Measurements from ENCODE around the gene STAB2.

STAB2 gene

DNA sequence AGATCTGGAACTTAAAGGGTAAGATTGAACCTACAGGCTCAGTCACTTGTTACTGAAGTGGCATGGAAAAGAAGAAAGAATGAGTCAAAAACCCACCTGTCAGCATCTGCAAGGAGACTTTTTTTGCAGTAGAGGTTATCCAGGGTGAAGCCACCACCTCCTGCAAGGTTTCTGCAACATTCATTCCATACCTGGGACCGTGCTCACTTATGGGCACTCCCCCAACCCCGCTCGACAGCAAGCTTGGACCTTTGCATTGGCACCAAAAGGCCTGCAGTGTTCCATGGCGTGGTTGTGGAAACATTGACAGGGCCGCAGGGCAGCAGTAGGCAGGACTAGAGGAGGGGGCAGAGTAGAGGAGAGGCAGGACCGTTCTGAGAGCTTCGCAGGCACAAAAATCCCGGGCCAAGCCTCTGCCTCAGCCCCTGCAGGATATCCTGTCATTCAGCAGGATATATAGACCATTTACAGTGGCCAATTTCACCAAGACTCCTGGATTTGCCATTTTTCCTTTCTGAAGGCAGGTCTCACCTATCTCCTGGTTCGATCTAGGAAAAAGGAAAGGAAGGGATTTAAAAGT is at the start of gene STAB2:
STAB2 (plus strand) TSS at position 483 of the 580 bp plus-strand sequence. CDS start 204 bp downstream, outside the sequence.
- H3K36me3 ChIP-seq (ENCODE audit: control insufficient read depth, insufficient read depth, low read length) = no peaks in the 10 kb centered on the region
- no peak within 1 kb of the TSS for H3K4me3 ChIP-seq (ENCODE audit: low read depth, low read length)
- H3K27ac ChIP-seq (ENCODE audit: low read depth, low read length) = no peak within 1 kb of the TSS
- H3K9me3 ChIP-seq (ENCODE audit: control insufficient read depth, insufficient read depth, low read depth, low read length) = no peaks in the 10 kb centered on the region
- H3K9ac ChIP-seq (ENCODE audit: low read length) = no peak within 1 kb of the TSS
- no peaks in the 10 kb centered on the region for H3K27me3 ChIP-seq (ENCODE audit: control insufficient read depth, insufficient read depth, low read length)
- no peaks in the 10 kb centered on the region for H3K4me1 ChIP-seq (ENCODE audit: control insufficient read depth, insufficient read depth, low read length)

DNA sequence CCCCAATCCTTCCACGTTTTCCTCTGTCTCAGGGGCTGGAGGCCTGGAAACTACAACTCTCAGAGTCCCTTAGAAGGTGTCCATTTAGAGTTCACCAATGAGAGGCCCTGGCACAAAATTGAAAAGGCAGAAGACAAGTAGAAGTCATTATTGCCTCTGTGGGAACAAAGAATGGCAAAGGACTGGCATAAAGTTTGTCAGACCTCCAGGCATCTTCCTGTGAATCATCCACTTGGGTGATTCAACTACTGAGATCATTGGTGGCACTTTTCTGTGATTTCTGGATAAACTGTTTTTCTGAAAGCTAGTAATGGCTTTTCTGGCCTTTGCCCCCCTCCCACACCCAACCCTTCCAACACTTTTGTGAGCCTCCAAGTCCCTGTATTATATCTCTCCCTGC is 48.7 kb upstream of the STAB2 start:
- no peaks in the 10 kb centered on the region for H3K4me1 ChIP-seq (ENCODE audit: control insufficient read depth, insufficient read depth, low read length)
- H3K36me3 ChIP-seq (ENCODE audit: control insufficient read depth, insufficient read depth, low read length) = no peaks in the 10 kb centered on the region
- H3K4me3 ChIP-seq (ENCODE audit: low read depth, low read length) = no peak overlapping the region
- H3K9ac ChIP-seq (ENCODE audit: low read length) = no peak overlapping the region
- no peak overlapping the region for H3K27ac ChIP-seq (ENCODE audit: low read depth, low read length)
- no peaks in the 10 kb centered on the region for H3K27me3 ChIP-seq (ENCODE audit: control insufficient read depth, insufficient read depth, low read length)
- no peaks in the 10 kb centered on the region for H3K9me3 ChIP-seq (ENCODE audit: control insufficient read depth, insufficient read depth, low read depth, low read length)

GRCh38 chr12:103540319-103540718 is 46.8 kb upstream of the STAB2 start:
- no peaks in the 10 kb centered on the region for H3K4me1 ChIP-seq (ENCODE audit: control insufficient read depth, insufficient read depth, low read length)
- no peaks in the 10 kb centered on the region for H3K36me3 ChIP-seq (ENCODE audit: control insufficient read depth, insufficient read depth, low read length)
- no peaks in the 10 kb centered on the region for H3K9me3 ChIP-seq (ENCODE audit: control insufficient read depth, insufficient read depth, low read depth, low read length)
- H3K9ac ChIP-seq (ENCODE audit: low read length) = no peak overlapping the region
- H3K4me3 ChIP-seq (ENCODE audit: low read depth, low read length) = no peak overlapping the region
- H3K27me3 ChIP-seq (ENCODE audit: control insufficient read depth, insufficient read depth, low read length) = no peaks in the 10 kb centered on the region
- no peak overlapping the region for H3K27ac ChIP-seq (ENCODE audit: low read depth, low read length)

- Histone ChIP-seq H3K4me1 (ENCODE audit: control insufficient read depth, insufficient read depth, low read length) (no peaks in the 10 kb centered on the region), H3K36me3 (ENCODE audit: control insufficient read depth, insufficient read depth, low read length) (no peaks in the 10 kb centered on the region), H3K27me3 (ENCODE audit: control insufficient read depth, insufficient read depth, low read length) (no peaks in the 10 kb centered on the region; the same call in 1 of the 2 replicates), H3K9ac (ENCODE audit: low read length) (no peak overlapping the region), H3K27ac (ENCODE audit: low read depth, low read length) (no peak overlapping the region), H3K9me3 (ENCODE audit: control insufficient read depth, insufficient read depth, low read depth, low read length) (no peaks in the 10 kb centered on the region), H3K4me3 (ENCODE audit: low read depth, low read length) (no peak overlapping the region)
These were observed 45.0 kb upstream of the STAB2 start for GRCh38 chr12:103542078-103542477.

- H3K9me3 ChIP-seq (ENCODE audit: control insufficient read depth, insufficient read depth, low read depth, low read length) = no peaks in the 10 kb centered on the region
- H3K4me3 ChIP-seq (ENCODE audit: low read depth, low read length) = no peak overlapping the region
- no peaks in the 10 kb centered on the region for H3K36me3 ChIP-seq (ENCODE audit: control insufficient read depth, insufficient read depth, low read length)
- H3K27me3 ChIP-seq (ENCODE audit: control insufficient read depth, insufficient read depth, low read length) = no peaks in the 10 kb centered on the region; the same call in 1 of the 2 replicates
- H3K27ac ChIP-seq (ENCODE audit: low read depth, low read length) = no peak overlapping the region
- H3K9ac ChIP-seq (ENCODE audit: low read length) = no peak overlapping the region
- H3K4me1 ChIP-seq (ENCODE audit: control insufficient read depth, insufficient read depth, low read length) = no peaks in the 10 kb centered on the region
These were observed 40.1 kb upstream of the STAB2 start for GRCh38 chr12:103546959-103547358.

GRCh38 chr12:103547376-103547775 is 39.7 kb upstream of the STAB2 start:
- Histone ChIP-seq H3K27ac (ENCODE audit: low read depth, low read length) (no peak overlapping the region), H3K4me3 (ENCODE audit: low read depth, low read length) (no peak overlapping the region), H3K9ac (ENCODE audit: low read length) (no peak overlapping the region), H3K9me3 (ENCODE audit: control insufficient read depth, insufficient read depth, low read depth, low read length) (no peaks in the 10 kb centered on the region), H3K27me3 (ENCODE audit: control insufficient read depth, insufficient read depth, low read length) (no peaks in the 10 kb centered on the region; the same call in 1 of the 2 replicates), H3K36me3 (ENCODE audit: control insufficient read depth, insufficient read depth, low read length) (no peaks in the 10 kb centered on the region), H3K4me1 (ENCODE audit: control insufficient read depth, insufficient read depth, low read length) (no peaks in the 10 kb centered on the region)

- Histone ChIP-seq H3K36me3 (ENCODE audit: control insufficient read depth, insufficient read depth, low read length) (no peaks in the 10 kb centered on the region), H3K9me3 (ENCODE audit: control insufficient read depth, insufficient read depth, low read depth, low read length) (no peaks in the 10 kb centered on the region), H3K4me3 (ENCODE audit: low read depth, low read length) (no peak overlapping the region), H3K9ac (ENCODE audit: low read length) (no peak overlapping the region), H3K4me1 (ENCODE audit: control insufficient read depth, insufficient read depth, low read length) (no peaks in the 10 kb centered on the region), H3K27ac (ENCODE audit: low read depth, low read length) (no peak overlapping the region), H3K27me3 (ENCODE audit: control insufficient read depth, insufficient read depth, low read length) (no peaks in the 10 kb centered on the region; the same call in 1 of the 2 replicates)
These were observed 39.1 kb upstream of the STAB2 start for GRCh38 chr12:103547929-103548328.

GRCh38 chr12:103548622-103549601 is 38.2 kb upstream of the STAB2 start:
- no peaks in the 10 kb centered on the region for H3K36me3 ChIP-seq (ENCODE audit: control insufficient read depth, insufficient read depth, low read length)
- no peaks in the 10 kb centered on the region for H3K4me1 ChIP-seq (ENCODE audit: control insufficient read depth, insufficient read depth, low read length)
- H3K27me3 ChIP-seq (ENCODE audit: control insufficient read depth, insufficient read depth, low read length) = no peaks in the 10 kb centered on the region; the same call in 1 of the 2 replicates
- no peaks in the 10 kb centered on the region for H3K9me3 ChIP-seq (ENCODE audit: control insufficient read depth, insufficient read depth, low read depth, low read length)
- H3K9ac ChIP-seq (ENCODE audit: low read length) = no peak overlapping the region
- no peak overlapping the region for H3K4me3 ChIP-seq (ENCODE audit: low read depth, low read length)
- no peak overlapping the region for H3K27ac ChIP-seq (ENCODE audit: low read depth, low read length)

DNA sequence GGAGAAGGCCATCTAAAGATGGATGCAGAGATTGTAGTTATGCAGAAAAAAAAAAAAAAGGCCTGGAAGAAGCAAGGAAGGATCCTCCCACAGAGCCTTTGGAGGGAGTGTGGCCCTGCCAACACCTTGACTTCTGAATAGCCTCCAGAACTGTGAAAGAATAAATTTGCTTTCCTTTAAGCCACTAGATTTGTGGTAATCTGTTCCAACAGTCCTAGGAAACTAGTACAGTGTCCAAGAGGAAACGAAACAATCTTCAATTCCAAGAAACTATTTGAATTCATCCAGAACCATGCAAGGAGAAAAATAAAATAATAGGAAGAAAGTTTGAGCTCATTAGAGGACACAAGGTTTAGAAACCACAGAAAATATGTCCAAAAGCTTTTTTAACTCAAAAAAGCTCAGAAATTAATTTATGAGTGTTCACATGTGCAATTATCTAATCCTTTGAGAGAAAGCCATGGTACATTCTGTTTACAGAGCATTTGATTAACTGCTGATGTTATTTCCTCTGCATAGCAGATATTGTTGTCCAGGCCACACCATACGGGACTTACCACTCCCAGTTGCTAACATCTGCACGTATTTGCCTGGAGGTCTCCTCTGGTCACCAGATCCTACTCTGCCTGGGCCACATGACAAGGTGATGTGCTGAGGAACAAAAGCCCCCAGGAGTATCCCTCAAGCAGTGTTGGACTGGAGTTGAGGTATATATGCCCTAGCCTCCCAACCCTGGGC is 30.0 kb upstream of the STAB2 start:
- peaks cover 7% of the 10 kb centered on the region; the same call in 1 of the 2 replicates for H3K9me3 ChIP-seq (ENCODE audit: control insufficient read depth, insufficient read depth, low read depth, low read length)
- H3K27me3 ChIP-seq (ENCODE audit: control insufficient read depth, insufficient read depth, low read length) = no peaks in the 10 kb centered on the region

GRCh38 chr12:103557628-103558010 is 29.5 kb upstream of the STAB2 start:
- no peaks in the 10 kb centered on the region for H3K4me1 ChIP-seq (ENCODE audit: control insufficient read depth, insufficient read depth, low read length)
- H3K27me3 ChIP-seq (ENCODE audit: control insufficient read depth, insufficient read depth, low read length) = no peaks in the 10 kb centered on the region
- no peaks in the 10 kb centered on the region for H3K36me3 ChIP-seq (ENCODE audit: control insufficient read depth, insufficient read depth, low read length)
- no peak overlapping the region for H3K27ac ChIP-seq (ENCODE audit: low read depth, low read length)
- no peak overlapping the region for H3K4me3 ChIP-seq (ENCODE audit: low read depth, low read length)
- no peak overlapping the region for H3K9ac ChIP-seq (ENCODE audit: low read length)
- peaks cover 7% of the 10 kb centered on the region; the same call in 1 of the 2 replicates for H3K9me3 ChIP-seq (ENCODE audit: control insufficient read depth, insufficient read depth, low read depth, low read length)

More for the DNA sequence above, 30.0 kb upstream of the STAB2 start:
- Histone ChIP-seq H3K27ac (ENCODE audit: low read depth, low read length) (no peak overlapping the region), H3K4me3 (ENCODE audit: low read depth, low read length) (no peak overlapping the region), H3K9ac (ENCODE audit: low read length) (no peak overlapping the region), H3K36me3 (ENCODE audit: control insufficient read depth, insufficient read depth, low read length) (no peaks in the 10 kb centered on the region), H3K4me1 (ENCODE audit: control insufficient read depth, insufficient read depth, low read length) (no peaks in the 10 kb centered on the region)

Data from HUES6 (cell line).